Left renal pelvis (tissue), 4 donors: ENCODE results near the gene TRIM59. TPM values are rescaled to one million over a fixed set of nuclear protein-coding genes. Genes with fewer than 3 reads are reported as not detected.
"Not testable (repeated sequence)": the region's sequence is repeated elsewhere in the genome, so short reads cannot be mapped to it uniquely, and the experiment has no call there.

Source experiments
- DNase-seq, 4 donors: peaks; one replicate each; pipeline ENCODE4 v3.0.0-alpha.2; 2013; ENCODE audit warnings: low read depth in 4 of 4, low spot score in 3 of 4
- polyA plus RNA-seq, 4 donors: library from polyadenylated mRNA; unstranded; fragments of 120-200 nt; gene quantifications; one replicate each; pipeline ENCODE4 v1.2.1, GENCODE V29; 2013; ENCODE audit not compliant: insufficient read length in 4 of 4

TRIM59 gene
- polyA plus RNA-seq, 4 donors: 15.6 to 18.0 (median 17.5) TPM

GRCh38 chr3:160459450-160459970, 9.9 kb upstream of the TRIM59 start:
- no peak for DNase-seq

GRCh38 chr3:160458151-160458550, 8.6 kb upstream of the TRIM59 start:
- DNase-seq: no peak

GRCh38 chr3:160455846-160456245, 6.3 kb upstream of the TRIM59 start:
- DNase-seq: no peak

- DNase-seq: no peak
Measured at GRCh38 chr3:160454995-160455394, 5.4 kb upstream of the TRIM59 start.

DNA sequence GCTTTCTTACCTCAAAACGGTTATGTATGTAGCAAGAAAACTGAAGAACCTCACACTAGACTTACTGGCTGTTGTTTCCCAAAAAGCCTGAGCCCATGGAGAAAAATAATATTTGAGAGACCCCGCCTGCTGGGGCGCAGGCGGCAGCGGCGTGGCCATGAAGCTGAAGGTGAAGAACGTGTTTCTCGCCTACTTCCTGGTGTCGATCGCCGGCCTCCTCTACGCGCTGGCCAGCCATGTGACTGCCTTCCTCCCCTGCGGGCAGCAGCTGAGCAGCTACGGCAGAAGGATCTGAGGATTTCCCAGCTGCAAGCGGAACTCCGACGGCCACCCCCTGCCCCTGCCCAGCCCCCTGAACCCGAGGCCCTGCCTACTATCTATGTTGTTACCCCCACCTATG, 2.7 kb upstream of the TRIM59 start:
- DNase-seq: not testable (repeated sequence)

DNA sequence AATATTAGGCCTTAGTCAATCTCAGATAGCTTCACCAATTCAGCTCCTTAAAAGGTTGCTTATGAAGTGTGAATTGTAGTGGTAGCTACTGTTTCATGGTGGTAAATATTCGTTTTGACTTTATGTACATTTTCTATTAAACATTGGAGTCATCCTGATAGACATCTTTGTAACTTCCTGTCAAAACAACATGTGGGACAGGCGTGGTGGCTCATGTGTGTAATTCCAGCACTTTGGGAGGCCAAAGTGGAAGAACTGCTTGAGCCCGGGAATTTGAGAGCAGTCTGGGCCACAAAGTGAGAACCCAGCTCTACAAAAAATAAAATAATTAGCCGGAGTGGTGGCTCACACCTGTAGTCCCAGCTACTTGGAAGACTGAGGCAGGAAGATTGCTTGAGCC, 2.0 kb upstream of the TRIM59 start:
- DNase-seq: no peak

- no peak for DNase-seq
Measured at GRCh38 chr3:160450846-160451245, 1.3 kb upstream of the TRIM59 start.

- peak; percentile 19 to 73 (median 33) for DNase-seq
Measured at GRCh38 chr3:160448845-160449635, 546 bp downstream of the TRIM59 start.

GRCh38 chr3:160447544-160447943, 2.0 kb downstream of the TRIM59 start:
- DNase-seq: no peak

DNA sequence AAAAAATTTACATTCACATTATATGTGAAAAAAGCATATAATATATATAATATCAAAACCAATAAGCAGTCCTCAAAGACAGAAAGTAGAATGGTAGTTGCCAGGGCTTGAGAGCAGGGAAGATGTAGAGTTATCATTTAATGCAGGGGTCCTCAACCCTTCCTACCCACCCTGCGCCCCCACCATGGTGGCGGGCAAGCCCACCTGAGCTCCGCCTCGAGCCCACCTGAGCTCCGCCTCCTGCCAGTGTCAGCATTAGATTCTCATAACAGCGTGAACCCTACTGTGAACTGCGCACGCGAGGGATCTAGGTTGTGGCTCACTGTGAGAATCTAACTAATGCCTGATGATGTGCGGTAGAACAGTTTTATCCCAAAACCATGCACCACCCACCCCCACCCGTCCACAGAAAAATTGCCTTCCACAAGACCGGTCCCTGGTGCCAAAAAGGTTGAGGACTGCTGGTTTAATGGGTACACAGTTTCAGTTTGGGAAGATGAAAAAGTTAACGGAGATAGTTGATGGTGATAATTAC, 3.0 kb downstream of the TRIM59 start:
- no peak for DNase-seq

DNA sequence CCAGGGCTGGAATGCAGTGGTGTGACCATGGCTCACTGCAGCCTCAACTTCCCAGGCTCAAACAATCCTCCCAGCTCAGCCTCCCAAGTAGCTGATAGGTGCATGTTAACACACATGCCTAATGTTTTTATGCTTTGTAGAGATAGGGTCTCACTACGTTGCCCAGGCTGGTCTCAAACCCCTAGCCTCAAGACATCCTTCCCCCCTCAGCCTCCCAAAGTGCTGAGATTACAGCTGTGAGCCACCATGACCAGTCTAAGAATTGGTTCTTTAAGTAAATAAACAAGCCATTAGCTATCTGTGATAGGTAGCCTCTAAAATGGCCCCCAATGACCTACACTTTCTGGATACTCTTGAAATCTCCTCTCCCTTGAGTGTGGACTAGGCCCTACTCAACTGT, 3.7 kb downstream of the TRIM59 start:
- DNase-seq: no peak

DNA sequence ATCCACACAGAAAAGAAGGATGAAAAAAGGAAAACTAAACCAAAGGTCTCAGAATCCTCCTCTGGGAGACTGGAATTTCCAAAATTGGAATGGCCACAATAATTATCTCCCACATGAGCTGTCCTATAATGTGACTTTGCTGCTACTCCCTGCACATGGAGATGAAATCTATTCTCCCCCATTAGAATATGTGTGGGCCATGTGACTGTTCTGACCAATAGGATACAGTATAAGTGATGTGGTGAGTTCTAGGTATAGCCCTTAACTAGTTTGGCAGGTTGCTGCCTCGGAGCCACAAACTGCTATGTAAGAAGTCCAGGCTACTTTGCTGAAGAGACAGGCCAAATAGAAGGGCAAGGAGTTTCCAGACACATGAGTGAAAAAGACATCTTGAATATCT, 5.2 kb downstream of the TRIM59 start:
- DNase-seq: no peak

DNA sequence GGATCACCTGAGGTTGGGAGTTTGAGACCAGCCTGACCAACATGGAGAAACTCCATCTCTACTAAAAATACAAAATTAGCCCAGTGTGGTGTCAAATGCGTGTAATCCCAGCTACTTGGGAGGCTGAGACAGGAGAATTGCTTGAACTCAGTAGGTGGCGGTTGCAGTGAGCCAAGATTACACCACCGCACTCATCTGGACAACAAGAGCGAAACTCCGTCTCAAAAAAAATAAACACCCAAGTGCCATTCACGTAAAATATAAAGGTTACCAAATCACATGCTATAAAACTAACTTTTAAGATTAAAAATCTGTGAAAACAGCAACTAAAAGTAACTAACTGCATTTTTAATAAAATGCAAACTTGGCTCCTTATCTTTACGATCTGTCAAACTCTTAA, 8.9 kb downstream of the TRIM59 start:
- DNase-seq: no peak

DNA sequence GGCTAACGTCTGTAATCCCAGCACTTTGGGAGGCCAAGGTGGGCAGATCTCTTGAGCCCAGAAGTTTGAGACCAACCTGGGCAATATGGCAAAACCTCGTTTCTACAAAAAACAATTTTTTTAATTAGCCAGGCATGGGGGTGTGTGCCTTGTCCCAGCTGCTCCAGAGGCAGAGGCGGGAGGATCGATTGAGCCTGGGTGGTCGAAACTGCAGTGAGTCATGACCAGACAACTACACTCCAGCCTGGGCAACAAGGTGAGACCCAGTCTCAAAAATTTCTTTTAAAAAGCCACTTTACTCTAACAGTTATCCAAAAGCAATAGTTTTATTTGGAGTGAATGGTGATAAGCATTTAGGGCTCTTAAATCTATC, 12.5 kb downstream of the TRIM59 start:
- no peak for DNase-seq

- no peak for DNase-seq
Measured at GRCh38 chr3:160435747-160436146, 13.8 kb downstream of the TRIM59 start.

- no peak for DNase-seq
Measured at GRCh38 chr3:160435095-160435494, 14.5 kb downstream of the TRIM59 start.

- DNase-seq: no peak
Measured at GRCh38 chr3:160434071-160434470, 15.5 kb downstream of the TRIM59 start.

DNA sequence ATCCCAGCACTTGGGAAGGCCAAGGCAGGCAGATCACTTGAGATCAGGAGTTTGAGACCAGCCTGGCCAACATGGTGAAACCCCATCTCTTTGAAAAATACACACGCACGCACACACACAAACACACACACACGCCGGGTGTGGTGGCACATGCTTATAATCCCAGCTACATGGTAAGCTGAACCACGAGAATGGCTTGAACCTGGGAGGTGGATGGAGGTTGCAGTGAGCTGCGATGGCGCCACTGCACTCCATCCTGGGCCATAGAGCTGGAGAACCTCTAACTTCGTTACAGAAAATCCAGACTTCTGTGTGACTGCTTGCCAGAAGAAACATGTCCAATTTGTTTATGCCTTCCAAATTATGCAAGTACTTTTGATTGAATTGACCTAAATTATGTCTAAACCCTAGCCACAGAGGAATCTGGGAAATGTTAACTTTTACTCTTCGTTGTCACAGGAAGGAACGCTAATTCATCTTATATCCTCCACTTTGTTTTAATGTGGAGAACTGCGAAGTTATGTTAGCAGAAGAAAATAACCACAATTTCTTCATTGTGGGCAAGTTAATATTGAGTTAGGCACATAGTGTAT, 21.7 kb downstream of the TRIM59 start:
- no peak for DNase-seq

- DNase-seq: no peak
Measured at GRCh38 chr3:160417311-160417710, 32.3 kb downstream of the TRIM59 start.

DNA sequence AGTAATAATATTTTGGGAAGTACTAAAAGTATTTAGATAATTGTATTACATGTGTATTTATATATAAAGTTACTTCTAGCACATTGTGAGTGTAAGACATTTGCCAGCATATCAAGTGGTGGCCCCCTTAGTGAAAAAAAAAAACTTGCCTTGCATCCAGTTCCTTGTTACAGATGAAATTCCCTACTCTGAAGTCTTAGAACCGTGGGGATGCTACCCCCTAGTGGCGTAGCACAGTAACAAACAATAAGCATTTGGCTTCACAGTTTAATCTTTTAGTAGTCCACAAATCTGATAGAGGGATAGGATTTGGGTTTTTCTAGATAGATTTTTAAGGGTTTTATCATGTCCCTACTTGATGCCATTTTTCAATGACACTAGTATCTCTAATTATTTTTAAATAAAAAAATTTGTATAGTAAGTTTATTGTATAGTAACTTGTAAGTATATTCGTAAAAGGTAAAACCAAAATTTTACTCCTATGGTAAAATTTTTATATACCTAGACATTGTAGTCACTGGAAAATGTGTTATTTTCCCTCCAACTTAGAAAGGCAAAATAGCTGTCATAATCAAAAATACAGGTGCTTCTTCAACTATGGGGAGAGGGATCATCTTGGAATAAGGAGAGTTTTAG, 35.9 kb downstream of the TRIM59 start:
- DNase-seq: no peak

DNA sequence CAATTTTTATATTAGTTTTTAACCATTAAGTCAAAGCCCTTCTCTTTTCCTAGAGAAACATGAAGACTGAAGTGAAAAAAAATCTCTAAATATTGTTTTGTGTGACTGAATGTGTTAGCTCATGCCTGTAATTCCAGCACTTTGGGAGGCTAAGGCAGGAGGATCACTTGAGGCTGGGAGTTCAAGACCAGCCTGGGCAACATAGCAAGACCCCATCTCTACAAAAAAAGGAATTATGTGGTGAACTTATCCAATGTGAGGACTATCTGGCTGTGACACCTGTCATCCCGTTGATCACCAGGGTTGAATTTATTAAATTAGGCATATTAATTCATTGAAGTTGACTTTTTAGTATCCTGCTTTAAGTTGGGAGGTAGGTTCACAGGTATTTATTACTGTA, 37.1 kb downstream of the TRIM59 start:
- no peak for DNase-seq
